NCI-H69 (cell line): ENCODE results near the gene SHC2.
A peak's percentile ranks its signal among the peaks of the same experiment; 100 is the strongest.
"Not testable (repeated sequence)": the region's sequence is repeated elsewhere in the genome, so short reads cannot be mapped to it uniquely, and the experiment has no call there.

Experiments
- DNase-seq: peaks from one replicate; lab custom pipeline; 2025; lab: John Stamatoyannopoulos, UW

Gene SHC2

GRCh38 chr19:406135-406781 lies 54.6 kb downstream of the SHC2 start:
- DNase-seq: no peak

GRCh38 chr19:405121-405965 lies 55.5 kb downstream of the SHC2 start:
- peak; percentile 27 for DNase-seq

GRCh38 chr19:403221-404027 lies 57.4 kb downstream of the SHC2 start:
- peak; percentile 81 for DNase-seq

GRCh38 chr19:402786-403185 lies 58.0 kb downstream of the SHC2 start:
- DNase-seq: peak; percentile 62

GRCh38 chr19:401866-402511 lies 58.8 kb downstream of the SHC2 start:
- DNase-seq: peak; percentile 93

GRCh38 chr19:400976-401865 lies 59.6 kb downstream of the SHC2 start:
- DNase-seq: peak; percentile 45

- no peak for DNase-seq
Measured at GRCh38 chr19:399370-399769, 61.5 kb downstream of the SHC2 start.

- DNase-seq: no peak
Measured at GRCh38 chr19:398719-399118, 62.1 kb downstream of the SHC2 start.

- DNase-seq: no peak
Measured at GRCh38 chr19:397941-398706, 62.7 kb downstream of the SHC2 start.

- DNase-seq: no peak
Measured at GRCh38 chr19:397321-397720, 63.5 kb downstream of the SHC2 start.

- DNase-seq: no peak
Measured at GRCh38 chr19:395467-395866, 65.4 kb downstream of the SHC2 start.

- not testable (repeated sequence) for DNase-seq
Measured at GRCh38 chr19:394857-395256, 66.0 kb downstream of the SHC2 start.

GRCh38 chr19:393560-393959 lies 67.3 kb downstream of the SHC2 start:
- DNase-seq: not testable (repeated sequence)

GRCh38 chr19:392375-392970 lies 68.4 kb downstream of the SHC2 start:
- no peak for DNase-seq

- no peak for DNase-seq
Measured at GRCh38 chr19:391726-392374, 69.0 kb downstream of the SHC2 start.

GRCh38 chr19:391207-391557 lies 69.7 kb downstream of the SHC2 start:
- no peak for DNase-seq

- DNase-seq: no peak
Measured at GRCh38 chr19:390386-391206, 70.2 kb downstream of the SHC2 start.

GRCh38 chr19:389935-390289 lies 70.9 kb downstream of the SHC2 start:
- no peak for DNase-seq
